Adipocyte (in vitro differentiated cells): ENCODE data around the gene PIBF1.
A peak's percentile ranks its signal among the peaks of the same experiment; 100 is the strongest.
"Not testable (repeated sequence)": the region's sequence is repeated elsewhere in the genome, so short reads cannot be mapped to it uniquely, and the experiment has no call there.

Experiments
- DNase-seq: peaks from one replicate; pipeline ENCODE4 v3.0.0-alpha.2; 2015; ENCODE audit warnings: low read depth
- H3K27me3 ChIP-seq: replicated peaks from 2 replicates; pipeline ENCODE4 v1.7.0; 2013; ENCODE audit warnings: mild to moderate bottlenecking, low read length, moderate library complexity; ENCODE audit not compliant: control insufficient read depth, insufficient read depth
- H3K36me3 ChIP-seq: 2 replicates; pipeline ENCODE4 v1.7.0; 2013; ENCODE audit warnings: low read length, mild to moderate bottlenecking, moderate library complexity; ENCODE audit not compliant: control insufficient read depth, insufficient read depth, severe bottlenecking
- H3K4me1 ChIP-seq: 2 replicates; pipeline ENCODE4 v1.7.0; 2013; ENCODE audit warnings: mild to moderate bottlenecking, low read length, moderate library complexity; ENCODE audit not compliant: control insufficient read depth, insufficient read depth
- H3K4me3 ChIP-seq: 2 replicates; pipeline ENCODE4 v1.7.0; 2013; ENCODE audit warnings: mild to moderate bottlenecking, low read length, moderate library complexity
- H3K9ac ChIP-seq: 2 replicates; pipeline ENCODE4 v1.7.0; 2013; ENCODE audit warnings: mild to moderate bottlenecking, low read length, moderate library complexity
- H3K9me3 ChIP-seq: 2 replicates; pipeline ENCODE4 v1.7.0; 2013; ENCODE audit warnings: mild to moderate bottlenecking, low read length, moderate library complexity; ENCODE audit not compliant: control insufficient read depth

PIBF1 gene

GRCh38 chr13:72784679-72785078, 2.7 kb downstream of the PIBF1 start:
- H3K36me3 ChIP-seq, H3K9ac ChIP-seq, H3K4me3 ChIP-seq, DNase-seq, H3K9me3 ChIP-seq, H3K27me3 ChIP-seq: not testable (repeated sequence)
- peaks cover 23% of the 10 kb centered on the region for H3K4me1 ChIP-seq

- H3K9me3 ChIP-seq, result no peaks in the 10 kb centered on the region
- no peak for DNase-seq
- H3K4me1 ChIP-seq, result peaks cover under 1% of the 10 kb centered on the region
- no peaks in the 10 kb centered on the region for H3K27me3 ChIP-seq
- H3K9ac ChIP-seq, result no peak overlapping the region
- H3K36me3 ChIP-seq, result peaks cover 26% of the 10 kb centered on the region
- no peak overlapping the region for H3K4me3 ChIP-seq
Measured at GRCh38 chr13:72788831-72789230, 6.9 kb downstream of the PIBF1 start.

GRCh38 chr13:72792640-72793039, 10.7 kb downstream of the PIBF1 start:
- Histone ChIP-seq H3K36me3 (peaks cover 47% of the 10 kb centered on the region), H3K4me3 (no peak overlapping the region), H3K27me3 (no peaks in the 10 kb centered on the region)

GRCh38 chr13:72798817-72799216, 16.9 kb downstream of the PIBF1 start:
- Histone ChIP-seq H3K4me3 (no peak overlapping the region), H3K4me1 (no peaks in the 10 kb centered on the region), H3K9ac (no peak overlapping the region), H3K27me3 (no peaks in the 10 kb centered on the region), H3K9me3 (no peaks in the 10 kb centered on the region), H3K36me3 (peaks cover 54% of the 10 kb centered on the region)
- no peak for DNase-seq

More at GRCh38 chr13:72792640-72793039, 10.7 kb downstream of the PIBF1 start:
- no peaks in the 10 kb centered on the region for H3K4me1 ChIP-seq
- H3K9ac ChIP-seq, result no peak overlapping the region
- DNase-seq, result no peak
- H3K9me3 ChIP-seq, result no peaks in the 10 kb centered on the region

- H3K36me3 ChIP-seq, result peaks cover 10% of the 10 kb centered on the region
Measured at GRCh38 chr13:72804301-72804700, 22.4 kb downstream of the PIBF1 start.

GRCh38 chr13:72805676-72806346, 23.9 kb downstream of the PIBF1 start:
- no peaks in the 10 kb centered on the region for H3K36me3 ChIP-seq

More at GRCh38 chr13:72804301-72804700, 22.4 kb downstream of the PIBF1 start:
- DNase-seq, result no peak
- H3K4me3 ChIP-seq, result no peak overlapping the region
- H3K4me1 ChIP-seq, result peaks cover 5% of the 10 kb centered on the region
- no peak overlapping the region for H3K9ac ChIP-seq
- H3K9me3 ChIP-seq, result no peaks in the 10 kb centered on the region
- H3K27me3 ChIP-seq, result no peaks in the 10 kb centered on the region

GRCh38 chr13:72806514-72806913, 24.6 kb downstream of the PIBF1 start:
- peaks cover 12% of the 10 kb centered on the region for H3K4me1 ChIP-seq
- not testable (repeated sequence) for H3K4me3 ChIP-seq, H3K9me3 ChIP-seq, H3K27me3 ChIP-seq, DNase-seq, H3K36me3 ChIP-seq, H3K9ac ChIP-seq

More at GRCh38 chr13:72805676-72806346, 23.9 kb downstream of the PIBF1 start:
- H3K27me3 ChIP-seq, result no peaks in the 10 kb centered on the region
- H3K4me1 ChIP-seq, result peaks cover 12% of the 10 kb centered on the region
- DNase-seq, result peak; percentile 75
- no peak overlapping the region for H3K9ac ChIP-seq
- H3K4me3 ChIP-seq, result no peak overlapping the region
- H3K9me3 ChIP-seq, result no peaks in the 10 kb centered on the region

- H3K4me3 ChIP-seq, result no peak overlapping the region
- DNase-seq, result peak; percentile 65
- H3K9me3 ChIP-seq, result no peaks in the 10 kb centered on the region
- H3K9ac ChIP-seq, result peak overlapping the region; percentile 12
- no peaks in the 10 kb centered on the region for H3K27me3 ChIP-seq
- H3K4me1 ChIP-seq, result peaks cover 12% of the 10 kb centered on the region
- H3K36me3 ChIP-seq, result peaks cover 9% of the 10 kb centered on the region
Measured at GRCh38 chr13:72808917-72809500, 27.1 kb downstream of the PIBF1 start.

- no peak for DNase-seq
- H3K9me3 ChIP-seq, result no peaks in the 10 kb centered on the region
Measured at GRCh38 chr13:72820156-72820897, 38.4 kb downstream of the PIBF1 start.

GRCh38 chr13:72820898-72821279, 39.0 kb downstream of the PIBF1 start:
- Histone ChIP-seq H3K4me1 (peaks cover 7% of the 10 kb centered on the region), H3K9ac (no peak overlapping the region), H3K4me3 (no peak overlapping the region), H3K9me3 (no peaks in the 10 kb centered on the region), H3K36me3 (peaks cover 21% of the 10 kb centered on the region), H3K27me3 (no peaks in the 10 kb centered on the region)
- DNase-seq, result no peak

More at GRCh38 chr13:72820156-72820897, 38.4 kb downstream of the PIBF1 start:
- H3K27me3 ChIP-seq, result no peaks in the 10 kb centered on the region
- peaks cover 22% of the 10 kb centered on the region for H3K36me3 ChIP-seq
- H3K9ac ChIP-seq, result no peak overlapping the region
- H3K4me3 ChIP-seq, result no peak overlapping the region
- H3K4me1 ChIP-seq, result peaks cover 7% of the 10 kb centered on the region

GRCh38 chr13:72823081-72823480, 41.1 kb downstream of the PIBF1 start:
- no peak for DNase-seq
- Histone ChIP-seq H3K9ac (no peak overlapping the region), H3K4me3 (no peak overlapping the region), H3K27me3 (no peaks in the 10 kb centered on the region), H3K9me3 (no peaks in the 10 kb centered on the region), H3K4me1 (peaks cover 7% of the 10 kb centered on the region), H3K36me3 (peaks cover 27% of the 10 kb centered on the region)
